ENCODE measurements around the gene PSMD3.

The PSMD3 gene

DNA sequence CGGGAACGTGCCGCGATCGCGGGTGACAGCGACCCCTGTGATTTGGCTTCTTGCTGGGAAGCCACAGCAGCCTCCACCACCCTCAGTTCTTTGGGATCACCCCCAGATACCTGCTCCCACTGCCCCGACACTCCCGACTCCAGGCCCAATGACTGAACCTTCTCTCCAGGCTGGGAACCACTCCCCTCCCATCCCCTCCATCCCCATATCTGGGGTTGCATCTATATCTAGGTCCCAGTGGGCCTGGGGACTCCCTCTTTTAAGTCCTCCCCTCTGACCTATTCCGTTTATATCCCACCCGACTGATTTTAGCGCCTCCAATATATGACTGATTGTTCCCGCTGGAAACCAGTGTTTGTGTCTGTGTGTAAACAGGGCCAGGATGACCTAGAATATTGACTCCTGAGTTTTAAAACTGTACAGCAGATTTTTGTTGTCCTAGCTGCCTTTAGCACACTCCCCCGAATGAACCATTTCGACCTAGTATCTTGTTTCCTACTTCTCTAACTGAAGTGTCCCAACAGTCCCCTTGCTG, 667 bp downstream of the PSMD3 start:
- no peak for DNase-seq (ENCODE audit: low read depth, low spot score)
- ChIA-PET POLR2A (interaction anchor here (1.0 to 1.2 kb wide), 2 partner anchors 22 to 159 kb away, joined by 5 to 7 read pairs; partner anchors contain the start of gene CASC3), CTCF (interaction anchor here (0.6 to 23.7 kb wide), 34 partner anchors 9 to 252 kb away, joined by 3 to 450 read pairs (median 5); partner anchors contain the start of genes GSDMA, GSDMB, NR1D1 and ORMDL3)
- H3K4me3 ChIP-seq (ENCODE audit: low read depth, low read length): peak overlapping the region; percentile 96
- TF ChIP-seq CTCF (IDR thresholded peaks at IDR 0.05; ENCODE audit: insufficient read depth, low read length, missing control alignments): no peak

DNA sequence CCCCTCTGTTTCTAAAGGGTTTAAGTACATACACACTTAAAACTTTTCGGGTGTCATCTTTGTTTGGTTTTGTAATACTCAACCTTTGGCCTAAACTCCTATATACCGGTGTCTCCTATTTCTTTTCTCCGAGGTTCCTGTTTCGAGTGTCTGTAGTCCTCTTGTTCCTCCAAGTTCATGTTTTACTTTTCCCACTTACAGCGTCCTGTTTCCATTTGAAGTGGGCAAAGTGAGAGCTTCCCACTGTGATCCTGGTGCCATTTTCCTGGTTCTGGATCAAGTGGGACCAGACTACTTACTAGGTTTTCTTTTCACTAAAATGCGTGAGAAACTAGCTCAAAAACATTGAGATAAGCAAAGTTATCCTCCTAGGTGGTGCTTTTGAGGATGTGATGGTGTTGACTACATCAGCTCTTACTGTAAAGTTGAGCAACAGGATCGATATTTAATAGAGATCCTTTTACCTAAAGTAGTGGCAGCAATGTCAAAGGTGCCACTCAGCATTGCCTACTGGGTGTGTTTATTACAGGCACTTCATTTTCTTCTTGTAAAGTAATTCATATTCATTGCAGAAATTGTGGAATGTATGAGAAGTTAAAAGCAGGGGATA, 1.3 kb downstream of the PSMD3 start:
- POLR2A ChIA-PET: no interaction called here
- no peak for DNase-seq (ENCODE audit: low read depth, low spot score)
- CTCF ChIA-PET: interaction anchor here (0.9 to 23.7 kb wide), 12 partner anchors 10 to 361 kb away, joined by 3 to 450 read pairs (median 4); partner anchors contain the start of genes GSDMA and NR1D1

GRCh38 chr17:39988206-39988810, 7.7 kb downstream of the PSMD3 start:
- no peak for TF ChIP-seq CTCF (IDR thresholded peaks at IDR 0.05; ENCODE audit: insufficient read depth, low read length, missing control alignments)
- no peak overlapping the region for H3K4me3 ChIP-seq (ENCODE audit: low read depth, low read length)
- ChIA-PET POLR2A (no interaction called here), CTCF (interaction anchor here (3.9 kb wide), 1 partner anchor 25 kb away, joined by 11 read pairs; no protein-coding TSS in a partner anchor)
- DNase-seq (ENCODE audit: low read depth, low spot score): no peak

More for the DNA sequence above, 1.3 kb downstream of the PSMD3 start:
- peak overlapping the region; percentile 96 for H3K4me3 ChIP-seq (ENCODE audit: low read depth, low read length)
- TF ChIP-seq CTCF (IDR thresholded peaks at IDR 0.05; ENCODE audit: insufficient read depth, low read length, missing control alignments): no peak

- POLR2A ChIA-PET: no interaction called here
- CTCF ChIA-PET: no interaction called here
- no peak for TF ChIP-seq CTCF (IDR thresholded peaks at IDR 0.05; ENCODE audit: insufficient read depth, low read length, missing control alignments)
- DNase-seq (ENCODE audit: low read depth, low spot score): no peak
- no peak overlapping the region for H3K4me3 ChIP-seq (ENCODE audit: low read depth, low read length)
Observed at GRCh38 chr17:39994448-39994847, 13.8 kb downstream of the PSMD3 start.

DNA sequence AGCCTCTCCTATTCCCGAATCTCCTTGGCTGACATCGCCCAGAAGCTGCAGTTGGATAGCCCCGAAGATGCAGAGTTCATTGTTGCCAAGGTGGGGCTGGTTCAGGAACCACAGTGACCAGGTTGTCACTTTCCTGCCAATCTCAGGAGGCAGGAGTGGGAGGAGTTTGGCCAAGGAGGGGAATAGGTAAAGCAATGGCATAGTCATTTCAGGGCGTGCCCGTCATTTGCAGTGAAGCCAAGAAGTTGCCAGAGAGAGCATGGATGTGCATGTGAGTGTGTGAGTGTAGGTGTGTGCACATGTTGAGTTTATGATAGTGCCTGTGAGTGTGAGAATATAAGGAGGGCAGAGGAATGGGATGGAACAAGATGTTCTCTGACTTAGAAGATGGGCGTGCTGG, 14.8 kb downstream of the PSMD3 start:
- DNase-seq (ENCODE audit: low read depth, low spot score): no peak
- ChIA-PET POLR2A (no interaction called here), CTCF (no interaction called here)
- no peak overlapping the region for H3K4me3 ChIP-seq (ENCODE audit: low read depth, low read length)
- TF ChIP-seq CTCF (IDR thresholded peaks at IDR 0.05; ENCODE audit: insufficient read depth, low read length, missing control alignments): no peak

GRCh38 chr17:39996162-39996561, 15.6 kb downstream of the PSMD3 start:
- no peak for DNase-seq (ENCODE audit: low read depth, low spot score)
- TF ChIP-seq CTCF (IDR thresholded peaks at IDR 0.05; ENCODE audit: insufficient read depth, low read length, missing control alignments): no peak
- H3K4me3 ChIP-seq (ENCODE audit: low read depth, low read length): no peak overlapping the region
- POLR2A ChIA-PET: no interaction called here
- CTCF ChIA-PET: interaction anchor here (1.4 to 2.3 kb wide), 2 partner anchors 17 to 31 kb away, joined by 4 to 13 read pairs; no protein-coding TSS in a partner anchor
